ENCODE results near the gene C19orf25.

The C19orf25 gene

DNA sequence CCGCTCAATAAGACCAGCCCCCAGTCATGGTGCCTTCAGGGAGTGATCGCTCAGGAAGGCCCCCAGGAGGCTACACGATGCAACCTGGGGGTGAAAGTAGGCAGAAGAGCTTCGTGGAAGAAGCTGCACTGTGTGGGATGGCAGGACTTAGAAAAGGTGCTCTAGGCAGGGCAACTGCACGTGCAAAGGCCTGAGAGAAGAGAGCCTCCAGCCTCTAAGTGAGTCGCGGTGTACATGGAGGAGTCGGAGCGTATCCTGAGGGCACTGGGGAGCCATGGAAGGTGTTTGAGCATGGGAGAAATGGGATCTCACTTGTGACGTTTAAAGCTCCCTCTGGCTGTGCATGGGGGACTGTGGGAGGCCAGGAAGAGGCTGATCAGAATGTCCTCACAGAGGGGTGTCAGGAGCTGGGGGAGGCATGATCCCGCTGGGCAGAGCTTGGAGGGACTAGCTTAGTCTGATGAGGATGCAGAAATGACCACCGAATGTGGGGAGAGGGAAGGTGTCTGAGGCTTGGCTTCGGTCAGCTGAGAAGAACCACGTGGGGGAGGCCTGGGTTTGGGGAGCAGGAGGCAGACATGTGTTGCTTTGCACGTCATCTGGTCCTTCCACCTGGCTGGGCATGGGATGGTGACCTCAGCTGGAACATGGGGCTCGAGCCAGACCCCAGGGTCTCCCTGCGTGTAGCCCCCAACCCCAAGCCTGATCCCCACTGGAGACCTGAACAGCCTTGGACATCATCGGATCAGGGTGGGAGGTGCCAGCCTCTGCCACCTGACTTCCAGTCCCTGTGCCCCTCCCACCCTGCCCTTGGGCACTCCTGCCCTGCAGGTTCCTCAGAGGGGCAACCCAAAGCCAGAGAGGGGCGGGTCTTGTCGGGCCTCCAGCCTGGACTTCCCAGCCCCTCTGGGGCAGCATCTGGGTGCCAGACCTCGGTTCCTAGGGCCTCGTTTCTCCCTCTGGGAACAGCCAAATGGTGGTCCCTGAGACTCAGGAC, 28.0 kb downstream of the C19orf25 start:
- DNase-seq (ENCODE audit: extremely low read depth, low read depth), result no peak
- TF ChIP-seq, protein P1, sequence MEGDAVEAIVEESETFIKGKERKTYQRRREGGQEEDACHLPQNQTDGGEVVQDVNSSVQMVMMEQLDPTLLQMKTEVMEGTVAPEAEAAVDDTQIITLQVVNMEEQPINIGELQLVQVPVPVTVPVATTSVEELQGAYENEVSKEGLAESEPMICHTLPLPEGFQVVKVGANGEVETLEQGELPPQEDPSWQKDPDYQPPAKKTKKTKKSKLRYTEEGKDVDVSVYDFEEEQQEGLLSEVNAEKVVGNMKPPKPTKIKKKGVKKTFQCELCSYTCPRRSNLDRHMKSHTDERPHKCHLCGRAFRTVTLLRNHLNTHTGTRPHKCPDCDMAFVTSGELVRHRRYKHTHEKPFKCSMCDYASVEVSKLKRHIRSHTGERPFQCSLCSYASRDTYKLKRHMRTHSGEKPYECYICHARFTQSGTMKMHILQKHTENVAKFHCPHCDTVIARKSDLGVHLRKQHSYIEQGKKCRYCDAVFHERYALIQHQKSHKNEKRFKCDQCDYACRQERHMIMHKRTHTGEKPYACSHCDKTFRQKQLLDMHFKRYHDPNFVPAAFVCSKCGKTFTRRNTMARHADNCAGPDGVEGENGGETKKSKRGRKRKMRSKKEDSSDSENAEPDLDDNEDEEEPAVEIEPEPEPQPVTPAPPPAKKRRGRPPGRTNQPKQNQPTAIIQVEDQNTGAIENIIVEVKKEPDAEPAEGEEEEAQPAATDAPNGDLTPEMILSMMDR (IDR thresholded peaks at IDR 0.05; ENCODE audit: low read depth, low read length, missing control alignments), result no peak

DNA sequence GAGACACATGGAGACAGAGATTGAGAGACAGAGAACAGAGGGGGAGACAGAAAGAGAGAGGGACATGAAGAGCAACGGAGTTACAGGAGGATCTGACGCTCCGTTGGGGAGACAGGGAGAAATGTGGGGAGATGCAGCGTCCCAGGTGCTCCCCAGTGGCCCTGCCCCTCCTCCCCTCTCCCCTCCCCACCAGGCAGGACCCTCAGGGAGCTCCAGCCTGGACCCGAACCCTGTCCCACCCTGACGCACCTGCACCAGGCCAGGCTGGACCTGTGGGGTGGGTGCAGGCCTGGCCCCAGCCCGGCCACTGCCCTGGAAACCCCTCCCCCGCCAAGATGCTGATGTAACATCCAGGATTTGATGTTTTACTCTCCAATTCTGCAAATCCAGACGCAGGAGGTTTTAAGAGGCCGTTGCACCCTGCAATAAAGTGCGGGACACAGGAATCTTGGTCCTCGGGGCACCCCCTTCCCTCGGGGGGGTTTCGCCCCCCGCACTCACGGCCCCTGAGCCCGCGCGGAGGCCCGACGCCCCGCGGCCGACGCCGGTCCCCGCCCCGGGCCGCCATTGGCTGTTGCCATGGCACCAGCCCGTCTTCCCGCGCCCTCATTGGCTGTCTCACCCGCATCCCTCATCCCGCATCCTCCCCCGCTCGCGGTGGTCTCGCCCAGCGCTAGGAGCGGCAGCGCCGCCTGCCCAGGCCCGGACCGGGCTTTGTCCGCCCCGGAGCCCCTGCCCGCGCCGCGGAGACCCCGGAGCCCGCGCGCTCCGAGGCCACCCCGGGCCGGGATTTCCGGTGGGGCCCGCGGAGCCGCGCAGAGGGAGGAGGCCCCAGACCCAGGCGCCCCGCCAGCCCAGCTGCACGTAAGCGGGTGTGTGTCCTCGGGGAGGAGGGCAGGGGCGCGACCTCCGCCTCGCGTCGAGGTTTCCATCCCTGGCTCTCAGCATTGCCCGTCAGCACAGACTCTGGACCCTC, 29.3 kb downstream of the C19orf25 start, which contains the start of gene APC2:
APC2 (plus strand) TSS at position 655 of the 976 bp plus-strand sequence. CDS start 2,881 bp downstream, outside the sequence.
- TF ChIP-seq, protein P1 (IDR thresholded peaks at IDR 0.05; ENCODE audit: low read depth, low read length, missing control alignments), result no peak
- no peak within 1 kb of the TSS for H3K4me3 ChIP-seq (replicated peaks; ENCODE audit: low read depth, low read length)
- DNase-seq (ENCODE audit: extremely low read depth, low read depth), result no peak

More for the DNA sequence above, 28.0 kb downstream of the C19orf25 start:
- no peak overlapping the region for H3K4me3 ChIP-seq (replicated peaks; ENCODE audit: low read depth, low read length)

DNA sequence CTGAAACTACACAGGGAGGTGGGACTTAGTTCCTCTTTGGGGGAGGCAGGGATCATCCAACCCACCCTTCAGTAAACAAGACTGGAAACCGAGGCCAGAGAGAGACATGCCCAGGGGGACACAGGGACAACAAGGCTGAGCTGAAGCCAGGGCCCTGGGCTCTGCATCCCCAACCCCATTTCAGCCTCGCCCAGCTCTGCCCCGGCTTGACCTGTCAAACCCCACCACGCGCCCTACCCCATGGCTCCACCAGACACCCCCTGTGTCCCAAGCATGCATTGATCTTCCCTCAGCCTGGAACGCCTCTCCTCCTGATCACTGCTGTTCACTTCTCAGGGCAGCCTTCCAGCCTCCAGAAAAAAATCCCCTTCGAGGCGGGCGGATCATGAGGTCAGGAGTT, 31.1 kb downstream of the C19orf25 start:
- H3K4me3 ChIP-seq (replicated peaks; ENCODE audit: low read depth, low read length), result no peak overlapping the region
- DNase-seq (ENCODE audit: extremely low read depth, low read depth), result no peak
- TF ChIP-seq, protein P1 (IDR thresholded peaks at IDR 0.05; ENCODE audit: low read depth, low read length, missing control alignments), result no peak

DNA sequence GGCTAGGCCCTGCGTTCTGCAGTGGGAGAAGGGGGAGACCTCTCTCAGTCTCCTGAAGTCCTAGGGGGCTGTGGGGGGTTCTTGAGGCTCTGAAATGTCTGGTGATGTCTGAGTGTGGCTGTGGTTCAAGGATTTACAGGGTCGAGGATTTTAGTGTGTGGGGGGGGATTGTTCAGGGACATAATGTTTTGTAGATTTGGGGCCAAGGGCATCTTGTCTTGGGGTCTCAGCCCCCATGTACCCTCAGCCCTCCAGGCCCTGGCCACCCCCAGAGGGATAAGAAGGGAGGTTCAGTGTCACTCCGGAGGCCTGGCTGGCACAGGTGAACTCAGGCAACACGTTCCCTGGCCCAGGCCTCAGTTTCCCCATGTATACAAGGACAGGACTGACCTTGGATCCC, 31.5 kb downstream of the C19orf25 start:
- no peak overlapping the region for H3K4me3 ChIP-seq (replicated peaks; ENCODE audit: low read depth, low read length)
- TF ChIP-seq, protein P1 (IDR thresholded peaks at IDR 0.05; ENCODE audit: low read depth, low read length, missing control alignments), result no peak
- DNase-seq (ENCODE audit: extremely low read depth, low read depth), result no peak

DNA sequence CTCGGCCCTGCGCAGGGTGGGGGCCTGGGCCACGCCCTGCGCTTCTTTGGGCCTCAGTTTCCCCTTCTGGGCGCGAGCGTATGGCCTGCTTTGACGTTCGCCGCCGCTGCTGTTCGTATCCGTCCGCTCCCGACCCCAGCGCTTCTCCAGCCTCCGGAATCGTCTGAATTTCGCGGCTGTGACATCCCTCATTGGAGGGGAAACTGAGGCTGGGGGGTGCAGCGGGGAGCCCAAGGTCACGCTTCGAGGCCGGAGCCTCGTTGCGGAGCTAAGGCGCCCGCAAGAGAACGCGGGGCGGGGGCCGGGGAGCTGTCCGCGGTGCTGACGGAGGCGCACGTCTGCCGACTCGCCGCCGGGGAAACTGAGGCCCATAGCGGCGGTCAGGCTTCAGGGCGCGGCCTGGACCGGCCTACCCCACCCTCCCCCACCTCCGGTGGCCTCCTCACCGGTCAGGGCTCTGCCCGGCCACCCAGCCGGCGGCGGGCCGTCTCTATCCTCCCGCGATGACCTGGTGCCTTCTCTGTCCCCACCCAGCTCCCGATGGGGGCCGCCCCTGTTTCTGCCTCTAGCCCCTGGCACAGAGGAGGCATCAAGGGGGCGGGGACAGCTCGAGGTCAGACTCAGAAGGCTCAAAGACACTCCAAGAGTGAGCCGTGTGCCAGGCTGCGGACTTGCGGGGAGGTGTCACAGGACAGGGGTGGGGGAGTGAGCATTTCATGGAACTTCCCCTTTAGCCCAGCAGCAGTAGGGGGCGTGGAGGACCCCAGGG, 32.1 kb downstream of the C19orf25 start:
- H3K4me3 ChIP-seq (replicated peaks; ENCODE audit: low read depth, low read length), result no peak overlapping the region
- TF ChIP-seq, protein P1 (IDR thresholded peaks at IDR 0.05; ENCODE audit: low read depth, low read length, missing control alignments), result no peak
- no peak for DNase-seq (ENCODE audit: extremely low read depth, low read depth)
